Measurements from ENCODE around the gene PGAP6.

GRCh38 chr16:379183-379960, 2.4 kb downstream of the PGAP6 start:
- TF ChIP-seq CTCF (IDR thresholded peaks at IDR 0.05) (no peak), POLR2A (IDR thresholded peaks at IDR 0.05) (no peak)
